Suprapubic skin (tissue), 4 donors: Measurements from ENCODE around the gene RFX3.

Experiments
- EP300 ChIP-seq: sonication (generic); formaldehyde crosslinking; IDR thresholded peaks from one replicate; pipeline ENCODE4 v1.6.1; 2017; ENCODE audit warnings: antibody characterized with exemption
- POLR2A ChIP-seq, 2 donors: fragments of 450-650 bp; IDR thresholded peaks; one replicate each; pipeline ENCODE4 v1.6.1; 2017; ENCODE audit warnings: antibody characterized with exemption in 2 of 2, mild to moderate bottlenecking in 2 of 2, moderate library complexity in 2 of 2
- POLR2AphosphoS5 ChIP-seq, 3 donors: sonication (generic); formaldehyde crosslinking; IDR thresholded peaks; one replicate each; pipeline ENCODE4 v1.6.1; 2017; ENCODE audit warnings: antibody characterized with exemption in 3 of 3
- TF ChIP-seq, protein P1 (sequence below), 2 donors: fragments of 200-600 bp in 1 of 2; fragments of 450-650 bp in 1 of 2; sonication (generic) in 1 of 2; IDR thresholded peaks; one replicate each; pipeline ENCODE4 v1.5.1; 2016 to 2019; ENCODE audit warnings: antibody characterized with exemption in 2 of 2, mild to moderate bottlenecking in 1 of 2, moderate library complexity in 1 of 2

- TF ChIP-seq, protein P1, sequence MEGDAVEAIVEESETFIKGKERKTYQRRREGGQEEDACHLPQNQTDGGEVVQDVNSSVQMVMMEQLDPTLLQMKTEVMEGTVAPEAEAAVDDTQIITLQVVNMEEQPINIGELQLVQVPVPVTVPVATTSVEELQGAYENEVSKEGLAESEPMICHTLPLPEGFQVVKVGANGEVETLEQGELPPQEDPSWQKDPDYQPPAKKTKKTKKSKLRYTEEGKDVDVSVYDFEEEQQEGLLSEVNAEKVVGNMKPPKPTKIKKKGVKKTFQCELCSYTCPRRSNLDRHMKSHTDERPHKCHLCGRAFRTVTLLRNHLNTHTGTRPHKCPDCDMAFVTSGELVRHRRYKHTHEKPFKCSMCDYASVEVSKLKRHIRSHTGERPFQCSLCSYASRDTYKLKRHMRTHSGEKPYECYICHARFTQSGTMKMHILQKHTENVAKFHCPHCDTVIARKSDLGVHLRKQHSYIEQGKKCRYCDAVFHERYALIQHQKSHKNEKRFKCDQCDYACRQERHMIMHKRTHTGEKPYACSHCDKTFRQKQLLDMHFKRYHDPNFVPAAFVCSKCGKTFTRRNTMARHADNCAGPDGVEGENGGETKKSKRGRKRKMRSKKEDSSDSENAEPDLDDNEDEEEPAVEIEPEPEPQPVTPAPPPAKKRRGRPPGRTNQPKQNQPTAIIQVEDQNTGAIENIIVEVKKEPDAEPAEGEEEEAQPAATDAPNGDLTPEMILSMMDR (IDR thresholded peaks at IDR 0.05): no peak
- TF ChIP-seq POLR2AphosphoS5 (IDR thresholded peaks at IDR 0.05) (no peak), EP300 (no peak), POLR2A (IDR thresholded peaks at IDR 0.05) (no peak)
These were observed 332.0 kb downstream of the RFX3 start for GRCh38 chr9:3193791-3194190.
